GM21528 (cell line): ENCODE data around the gene B3GALT2.
A peak's percentile ranks its signal among the peaks of the same experiment; 100 is the strongest.
"Not testable (repeated sequence)": the region's sequence is repeated elsewhere in the genome, so short reads cannot be mapped to it uniquely, and the experiment has no call there.

Experiments
- ATAC-seq: cut with Tn5 transposase; IDR thresholded peaks from one replicate; pipeline ENCODE4 v1.9.1; 2021; ENCODE audit warnings: mild to moderate bottlenecking, moderate library complexity; ENCODE audit not compliant: unreplicated experiment, low FRiP score

Gene B3GALT2, protein sequence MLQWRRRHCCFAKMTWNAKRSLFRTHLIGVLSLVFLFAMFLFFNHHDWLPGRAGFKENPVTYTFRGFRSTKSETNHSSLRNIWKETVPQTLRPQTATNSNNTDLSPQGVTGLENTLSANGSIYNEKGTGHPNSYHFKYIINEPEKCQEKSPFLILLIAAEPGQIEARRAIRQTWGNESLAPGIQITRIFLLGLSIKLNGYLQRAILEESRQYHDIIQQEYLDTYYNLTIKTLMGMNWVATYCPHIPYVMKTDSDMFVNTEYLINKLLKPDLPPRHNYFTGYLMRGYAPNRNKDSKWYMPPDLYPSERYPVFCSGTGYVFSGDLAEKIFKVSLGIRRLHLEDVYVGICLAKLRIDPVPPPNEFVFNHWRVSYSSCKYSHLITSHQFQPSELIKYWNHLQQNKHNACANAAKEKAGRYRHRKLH

DNA sequence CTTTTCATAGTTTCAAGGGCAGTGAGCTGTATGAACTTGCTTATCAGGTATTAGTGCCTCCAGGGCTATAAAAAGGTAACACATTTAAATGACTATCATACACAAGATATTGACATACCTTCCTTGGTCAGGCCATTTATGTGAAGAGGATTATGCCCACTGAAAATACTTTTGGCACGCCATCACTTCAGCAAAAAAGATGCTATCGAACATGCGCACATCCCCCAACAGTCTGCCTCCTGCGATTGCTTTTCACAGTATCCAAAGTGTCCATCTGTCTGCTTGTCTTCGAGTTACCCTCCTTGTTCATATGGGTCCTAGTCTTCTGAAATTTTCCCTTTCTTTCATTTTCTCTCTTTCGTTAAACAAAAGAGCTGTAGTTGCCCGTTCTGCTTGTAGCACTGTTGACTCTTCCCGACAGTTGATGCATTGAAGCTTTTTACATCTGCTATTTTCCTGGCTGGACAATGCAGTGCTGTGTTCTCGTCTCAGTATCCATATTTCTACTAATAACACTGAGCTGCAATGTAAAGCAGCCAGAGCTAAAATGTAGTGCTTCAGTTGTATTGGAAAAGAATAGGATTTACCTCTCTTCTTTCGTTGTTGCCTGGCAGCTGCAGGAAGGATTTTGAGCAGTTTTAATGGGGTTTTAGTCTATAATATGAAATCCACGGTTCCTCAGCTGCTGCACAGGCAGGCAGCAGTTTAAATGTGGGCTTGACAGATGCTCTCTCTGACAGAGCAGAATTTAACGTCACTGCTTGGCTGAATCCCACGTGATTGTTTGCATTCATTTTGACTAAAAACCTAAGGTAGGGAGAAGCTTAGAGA is at the start of gene B3GALT2:
Gene B3GALT2 (minus strand): TSS at position 713 of the 831 bp plus-strand sequence. CDS start 5,051 bp downstream, outside the sequence.
- ATAC-seq = no peak

DNA sequence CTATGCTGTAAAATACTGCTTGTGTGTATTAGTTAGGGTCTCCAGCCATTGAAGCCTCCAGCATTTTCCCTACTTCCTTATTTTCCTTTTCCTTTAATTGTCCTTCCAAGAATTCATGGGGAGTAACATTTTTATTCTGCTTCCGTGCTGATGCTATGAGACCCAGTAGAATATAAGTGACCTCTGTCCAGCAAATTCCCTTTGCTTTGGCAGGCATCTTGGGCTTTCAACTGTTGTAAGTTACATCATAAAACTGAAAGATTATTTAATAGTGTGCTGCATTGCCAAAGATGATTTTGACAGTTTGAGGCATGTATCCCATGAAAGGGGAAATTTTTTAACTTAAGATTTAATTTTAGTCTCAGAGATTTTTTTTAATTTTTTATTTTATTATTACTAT is 48.1 kb upstream of the B3GALT2 start:
- ATAC-seq = no peak

DNA sequence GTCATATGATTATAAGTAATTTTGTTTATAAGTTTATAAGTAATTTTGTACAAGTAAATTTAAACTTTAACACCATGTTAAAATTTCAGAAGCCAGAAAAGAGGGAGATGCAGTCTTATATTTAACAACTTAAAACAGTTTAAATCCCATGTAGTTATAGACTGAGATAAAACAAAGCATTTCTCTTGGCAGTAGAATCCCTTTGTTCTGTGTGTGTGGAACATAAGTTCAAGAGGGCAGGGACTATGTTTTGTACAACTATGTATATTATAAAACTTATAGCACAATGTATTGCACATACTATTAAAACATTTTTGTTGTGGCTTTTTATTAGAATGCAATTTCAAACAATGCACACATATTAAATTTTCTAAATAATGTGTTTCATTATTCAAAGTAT is 44.7 kb upstream of the B3GALT2 start:
- not testable (repeated sequence) for ATAC-seq

DNA sequence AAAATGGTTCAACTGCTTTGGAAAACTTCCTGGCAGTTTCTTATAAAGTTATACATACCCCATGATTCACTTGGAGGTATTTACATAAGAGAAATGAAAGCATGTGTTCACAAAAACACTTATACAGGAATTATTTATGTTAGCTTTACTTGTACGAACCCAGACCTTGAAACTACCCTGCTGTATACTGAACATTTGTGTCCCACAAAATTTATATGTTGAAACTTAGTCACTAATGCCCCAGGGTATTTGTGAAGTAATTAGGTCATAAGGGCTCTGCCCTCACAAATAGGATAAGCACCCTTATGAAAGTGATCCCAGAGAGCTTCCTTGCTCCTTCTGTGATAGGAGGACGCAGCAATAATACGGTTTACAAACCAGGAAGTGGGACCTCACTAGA is 42.7 kb upstream of the B3GALT2 start:
- ATAC-seq = no peak

DNA sequence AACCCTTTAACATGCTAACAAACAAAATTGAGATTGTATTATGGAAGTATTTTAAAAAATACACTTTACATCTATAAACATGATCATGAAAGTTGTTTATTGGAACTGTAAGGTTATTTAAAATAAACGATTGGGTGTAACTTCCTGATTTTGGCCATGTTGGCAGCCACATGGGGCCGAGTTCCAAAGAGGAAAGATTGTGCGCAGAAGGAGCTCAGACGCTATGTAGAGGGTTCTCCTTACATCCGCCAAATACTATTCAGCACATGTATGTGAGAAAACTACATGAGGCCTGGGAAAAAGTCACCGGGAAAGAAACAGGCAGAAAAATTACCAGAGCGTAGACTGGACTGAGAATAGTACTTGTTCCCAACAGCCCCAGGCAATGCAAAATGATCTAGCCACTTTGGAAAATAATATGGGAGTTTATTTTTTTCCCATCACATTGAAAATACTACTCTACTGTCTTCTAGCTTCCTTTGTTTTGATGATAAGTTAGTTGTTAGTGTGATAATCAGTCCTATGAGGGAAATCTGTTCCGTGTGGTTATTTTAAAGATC is 35.7 kb upstream of the B3GALT2 start:
- no peak for ATAC-seq

DNA sequence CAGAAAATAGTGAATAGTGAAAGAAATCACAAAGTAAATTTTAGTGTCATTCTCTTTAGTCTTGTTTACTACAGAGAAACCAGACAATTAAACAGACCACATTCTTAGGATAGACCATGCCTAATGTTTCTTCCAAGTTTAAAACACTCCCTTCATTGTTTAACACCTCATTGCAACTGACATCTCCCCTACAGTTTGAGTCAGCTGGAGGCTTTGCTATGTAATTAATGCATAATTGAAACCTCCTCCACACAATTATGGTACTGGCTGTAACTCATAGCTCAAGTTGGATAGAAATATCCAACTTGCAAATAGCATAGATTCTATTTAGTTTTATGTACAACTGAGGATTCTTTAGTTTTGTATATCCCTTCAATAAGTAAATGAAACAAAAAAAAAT is 35.2 kb upstream of the B3GALT2 start:
- no peak for ATAC-seq

DNA sequence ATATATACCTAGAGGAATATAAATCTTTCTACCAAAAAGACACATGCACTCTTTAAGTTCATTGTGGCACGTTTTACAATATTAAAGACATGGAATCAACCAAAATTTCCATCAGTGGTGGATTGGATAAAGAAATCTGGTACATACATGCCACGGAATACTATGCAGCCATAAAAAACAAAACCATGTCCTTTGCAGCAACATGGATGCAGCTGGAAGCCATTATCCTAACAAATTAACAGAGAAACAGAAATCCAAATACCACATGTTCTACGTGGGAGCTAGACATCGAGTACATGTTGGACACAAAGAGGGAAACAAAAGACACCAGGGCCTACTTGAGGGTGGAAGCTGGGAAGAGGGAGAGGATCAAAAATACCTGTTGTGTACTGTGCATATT is 33.0 kb upstream of the B3GALT2 start:
- ATAC-seq = no peak

DNA sequence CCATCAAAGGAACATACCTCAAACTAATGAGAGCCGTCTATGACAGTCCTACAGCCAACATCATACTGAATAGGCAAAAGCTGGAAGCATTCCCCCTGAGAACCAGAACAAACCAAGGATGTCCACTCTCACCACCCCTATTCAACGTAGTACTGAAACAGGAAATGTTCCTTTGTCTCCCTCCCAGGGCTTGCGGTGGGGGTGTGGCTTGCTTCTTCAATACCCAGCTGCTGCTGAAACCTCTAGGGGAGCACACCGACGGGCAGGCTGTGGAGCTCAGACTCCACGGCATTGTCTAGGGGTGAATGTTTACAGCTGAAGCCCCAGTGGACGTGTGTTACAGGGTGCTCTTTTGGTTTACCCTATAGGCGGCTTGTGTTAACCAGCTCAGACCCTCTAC is 30.5 kb upstream of the B3GALT2 start:
- no peak for ATAC-seq

DNA sequence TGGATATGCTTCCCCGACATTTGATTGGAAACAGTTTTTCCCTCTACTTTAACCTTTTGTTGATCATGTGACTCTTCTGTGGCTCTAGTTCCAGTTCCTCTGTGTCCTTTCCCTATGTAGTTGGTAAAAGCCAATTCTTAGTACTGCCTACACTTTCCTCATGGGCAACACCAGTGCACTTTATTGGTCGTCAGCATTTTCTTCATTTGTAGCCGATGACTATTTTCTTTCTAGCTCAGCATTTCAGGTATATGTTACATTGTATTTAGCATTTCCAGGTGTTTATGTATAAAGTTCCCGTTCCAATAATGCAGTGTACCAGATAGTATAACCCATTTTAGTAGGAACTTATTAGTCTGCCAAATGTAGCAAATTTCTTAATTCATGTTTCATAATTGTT is 27.6 kb upstream of the B3GALT2 start:
- ATAC-seq = no peak

DNA sequence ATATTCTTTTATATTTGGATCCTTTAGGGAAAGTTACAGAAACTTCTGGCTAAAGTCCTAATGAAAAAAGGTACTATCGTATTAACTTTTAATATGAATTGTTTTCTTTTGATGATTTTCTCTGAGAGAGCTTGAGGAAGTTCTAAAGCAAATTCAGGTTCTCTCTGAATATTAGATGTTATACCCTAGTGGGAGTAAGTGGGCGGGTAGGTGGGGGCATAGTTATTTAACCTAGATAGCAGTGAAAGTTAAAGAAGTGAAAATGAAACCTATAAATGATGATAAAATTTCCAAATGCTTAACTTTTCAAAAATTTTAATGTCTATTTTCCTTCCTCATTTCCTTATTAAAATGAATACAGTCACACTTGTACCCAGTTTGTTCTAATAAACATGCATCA is 26.2 kb upstream of the B3GALT2 start:
- ATAC-seq = no peak

DNA sequence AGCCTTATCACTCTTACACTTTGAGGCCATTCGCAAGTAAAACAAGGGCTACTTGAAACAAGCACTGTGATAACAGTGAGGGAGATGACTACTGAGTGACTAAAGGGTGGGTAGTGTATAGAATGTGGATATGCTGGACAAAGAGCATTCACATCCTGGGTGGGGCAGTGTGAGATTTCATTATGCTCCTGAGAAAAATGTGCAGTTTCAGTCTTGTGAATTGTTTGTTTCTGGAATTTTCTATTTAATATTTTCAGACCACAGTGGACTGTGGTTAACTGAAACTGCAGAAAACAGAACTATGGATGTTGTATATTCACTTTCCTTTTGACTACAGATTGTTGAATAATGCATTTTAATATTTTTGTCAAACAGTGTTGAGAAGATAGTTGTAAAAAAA is 25.1 kb upstream of the B3GALT2 start:
- peak; percentile 81 for ATAC-seq

DNA sequence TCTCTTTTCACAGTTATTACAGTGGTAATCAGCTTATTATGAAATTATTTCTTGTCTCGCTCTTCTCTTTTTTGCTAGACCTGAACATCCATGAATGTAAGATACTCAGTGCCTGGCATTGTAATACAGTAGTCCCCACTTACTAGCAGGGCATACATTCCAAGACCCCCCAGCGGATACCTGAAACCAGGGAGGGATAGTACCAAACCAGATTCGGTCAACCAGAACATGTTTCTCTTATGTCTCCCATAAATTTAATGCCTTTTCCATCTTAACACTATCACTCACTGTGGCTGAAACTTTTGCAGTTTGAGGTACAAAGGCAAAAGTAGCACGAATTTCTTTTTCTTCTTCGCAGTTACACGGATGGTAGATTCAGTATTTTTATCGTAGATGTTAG is 24.6 kb upstream of the B3GALT2 start:
- no peak for ATAC-seq

DNA sequence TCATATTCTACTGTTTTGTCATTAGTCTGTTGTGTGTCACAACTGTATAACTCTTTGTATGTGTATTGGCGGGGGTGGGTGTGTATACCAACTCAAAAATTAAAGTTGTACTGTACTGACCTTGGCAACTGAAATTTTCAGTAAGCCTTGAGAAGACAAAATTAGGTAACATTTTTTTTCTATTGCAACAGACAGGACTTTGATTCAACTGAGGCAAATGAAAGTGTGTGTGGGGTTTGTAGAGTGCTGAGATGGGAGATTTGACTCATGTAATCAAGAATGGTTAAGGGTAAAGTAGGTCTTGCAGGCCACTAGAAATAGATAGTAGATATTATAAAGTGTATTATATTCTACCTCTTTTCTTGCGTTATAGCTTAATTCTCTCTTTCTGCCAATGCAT is 14.6 kb upstream of the B3GALT2 start:
- no peak for ATAC-seq

DNA sequence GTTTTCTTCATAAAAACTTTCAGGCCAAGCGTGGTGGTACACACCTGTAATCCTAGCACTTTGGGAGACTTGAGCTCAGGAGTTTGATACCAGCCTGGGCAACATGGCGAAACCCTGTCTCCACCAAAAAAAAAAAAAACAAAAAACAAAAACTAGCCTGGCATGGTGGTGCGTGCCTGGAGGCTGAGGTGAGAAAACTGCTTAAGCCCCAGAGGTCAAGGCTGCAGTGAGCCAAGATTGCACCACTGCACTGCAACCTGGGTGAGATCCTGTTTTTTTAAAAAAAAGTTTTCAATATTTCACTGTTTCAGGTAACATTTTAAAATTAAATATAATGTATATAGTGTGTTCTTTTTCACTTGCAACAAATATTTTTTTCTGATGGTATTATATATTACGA is 13.5 kb upstream of the B3GALT2 start:
- ATAC-seq = no peak

DNA sequence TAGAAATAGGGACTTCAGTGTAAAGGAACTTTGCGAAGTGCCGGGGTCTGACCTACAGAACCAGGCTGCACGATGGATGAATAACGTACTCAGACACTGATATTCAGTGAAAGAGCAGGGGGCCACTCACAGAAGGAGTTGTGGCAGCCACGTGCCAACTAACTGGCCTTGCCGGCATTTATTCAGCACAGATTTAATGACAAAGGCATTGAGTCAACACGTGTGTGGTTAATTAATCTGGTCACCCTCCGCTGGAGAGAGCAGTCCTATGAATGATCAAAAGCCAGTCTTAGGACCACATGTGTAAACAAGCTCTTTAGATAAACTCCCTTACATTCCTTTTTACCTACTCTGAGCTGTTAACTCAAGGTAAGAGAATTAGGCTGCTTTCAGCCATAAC is 6.2 kb upstream of the B3GALT2 start:
- no peak for ATAC-seq

DNA sequence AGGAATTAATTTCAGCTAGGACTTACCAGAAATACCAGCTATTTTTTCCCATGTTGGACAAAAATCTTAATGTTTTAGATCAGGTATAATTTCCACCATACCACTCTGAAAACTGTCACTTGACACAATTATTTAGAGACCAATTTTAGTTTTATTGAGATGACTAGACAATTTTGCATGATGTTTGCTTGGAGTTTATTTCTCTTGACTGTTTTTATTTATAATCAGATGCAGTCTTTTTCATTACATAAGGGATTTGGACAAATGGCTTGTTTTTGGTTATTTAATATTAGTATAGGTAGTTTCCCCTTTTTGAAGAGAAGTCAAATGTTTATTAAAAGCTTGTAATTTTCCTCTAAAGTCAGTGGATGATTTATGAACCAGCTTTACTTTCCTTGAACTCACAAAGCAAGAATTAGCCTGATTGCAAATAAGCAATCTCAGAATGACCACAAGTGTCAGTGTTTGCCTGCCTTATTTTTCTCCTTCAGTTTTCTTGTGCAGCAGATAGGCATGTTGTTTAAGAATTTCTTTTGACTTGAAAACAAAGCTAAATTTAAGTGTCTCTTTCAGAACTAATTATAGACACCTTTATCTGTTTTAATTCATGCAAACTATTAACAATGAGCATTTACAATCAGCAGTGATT is 3.8 kb upstream of the B3GALT2 start:
- no peak for ATAC-seq

DNA sequence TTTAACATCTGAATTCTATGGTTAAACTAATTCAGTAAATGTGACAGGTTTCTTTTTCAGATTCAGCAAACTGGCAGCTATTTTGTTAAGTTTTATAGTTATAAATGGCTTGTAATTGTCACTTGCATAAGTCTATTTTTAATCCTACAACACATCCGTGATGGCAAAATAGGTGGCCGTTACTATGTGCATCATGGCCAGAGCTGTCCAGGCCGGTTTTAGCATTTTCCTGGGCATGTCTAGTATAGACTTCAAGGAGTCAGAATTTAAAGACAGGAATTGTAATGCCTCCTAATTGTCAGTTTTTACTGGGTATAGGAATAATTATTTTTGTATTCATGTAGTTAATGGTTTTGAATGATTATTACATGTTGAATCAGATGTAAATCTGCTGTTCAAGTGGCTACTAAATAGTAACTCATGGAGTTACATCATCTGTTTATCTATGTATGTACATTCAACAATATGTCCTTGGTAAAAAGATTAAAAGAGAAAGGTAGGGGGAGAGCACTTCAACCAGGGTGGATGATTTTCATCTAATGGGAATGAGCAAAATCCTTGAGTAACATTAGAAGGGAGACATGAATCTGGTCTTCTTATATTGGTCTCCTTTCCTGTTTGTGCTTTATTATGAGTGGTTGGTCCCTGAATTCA is 3.2 kb upstream of the B3GALT2 start:
- no peak for ATAC-seq

DNA sequence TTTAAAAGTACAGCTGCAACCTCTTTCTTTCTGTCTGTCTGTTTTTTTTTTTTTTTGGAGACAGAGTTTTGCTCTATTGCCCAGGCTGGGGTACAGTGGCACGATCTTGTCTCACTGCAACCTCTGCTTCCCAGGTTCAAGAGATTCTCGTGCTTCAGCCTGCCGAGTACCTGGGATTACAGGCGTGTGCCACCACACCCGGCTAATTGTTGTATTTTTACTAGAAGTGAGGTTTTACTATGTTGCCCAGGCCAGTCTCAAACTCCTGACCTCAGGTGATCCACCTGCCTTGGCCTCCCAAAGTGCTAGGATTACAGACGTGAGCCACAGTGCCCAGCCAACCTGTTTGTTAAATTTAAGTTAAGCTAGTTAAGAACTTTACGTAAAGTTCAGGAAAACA is 2.5 kb upstream of the B3GALT2 start:
- ATAC-seq = not testable (repeated sequence)

DNA sequence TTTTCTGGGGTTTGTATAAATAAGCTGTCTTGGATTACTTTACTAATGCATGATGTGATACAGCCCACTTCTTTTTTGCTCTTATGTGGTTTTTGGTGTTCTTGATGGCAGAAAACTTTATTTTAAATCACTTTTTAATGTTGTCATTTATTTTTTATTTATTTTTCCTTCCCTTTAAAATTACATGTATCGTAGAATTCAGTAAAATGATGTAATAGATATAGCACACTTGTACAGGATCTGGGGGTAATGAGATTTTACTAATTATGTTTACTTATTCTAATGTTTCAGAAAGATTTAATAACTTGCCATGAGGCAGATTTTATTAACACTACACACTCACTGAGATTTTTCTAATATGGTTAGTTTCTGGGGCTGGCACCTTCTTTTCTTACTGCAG is 701 bp upstream of the B3GALT2 start:
- no peak for ATAC-seq

DNA sequence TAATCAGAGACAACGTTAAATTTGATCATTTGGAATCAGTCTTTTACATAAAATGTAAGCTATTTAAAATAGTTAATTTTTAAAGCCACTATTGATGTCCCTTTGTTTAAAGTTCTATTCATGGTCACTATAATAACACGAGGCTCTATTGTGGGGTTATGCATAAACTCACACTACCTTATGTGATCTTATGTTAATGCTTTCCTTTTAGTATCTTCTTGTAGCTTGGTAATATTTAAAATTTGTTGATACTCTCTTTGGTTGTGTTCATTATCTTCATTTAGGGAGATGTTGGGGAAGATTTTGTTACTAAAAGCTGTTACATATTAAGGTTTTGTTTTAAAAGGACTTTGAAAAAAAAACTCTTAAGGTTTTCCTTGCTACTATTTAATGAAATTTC is 1.2 kb downstream of the B3GALT2 start:
- ATAC-seq = no peak
